Pons (tissue), 1 donor: ENCODE data around the gene MAP3K4.

Experiments
- DNase-seq: peaks from one replicate; pipeline ENCODE4 v3.0.0-alpha.2; 2016; ENCODE audit warnings: low spot score

MAP3K4 gene

GRCh38 chr6:161041274-161041673 is 49.7 kb downstream of the MAP3K4 start:
- DNase-seq, result no peak

GRCh38 chr6:161044335-161044734 is 52.8 kb downstream of the MAP3K4 start:
- DNase-seq, result no peak

- DNase-seq, result no peak
These were observed 57.1 kb downstream of the MAP3K4 start for GRCh38 chr6:161048641-161049040.

- no peak for DNase-seq
These were observed 58.7 kb downstream of the MAP3K4 start for GRCh38 chr6:161050134-161050765.

- DNase-seq, result no peak
These were observed 61.5 kb downstream of the MAP3K4 start for GRCh38 chr6:161053103-161053502.

GRCh38 chr6:161054876-161055275 is 63.3 kb downstream of the MAP3K4 start:
- no peak for DNase-seq

GRCh38 chr6:161056451-161056850 is 64.9 kb downstream of the MAP3K4 start:
- DNase-seq, result no peak

- DNase-seq, result no peak
These were observed 65.8 kb downstream of the MAP3K4 start for GRCh38 chr6:161057103-161058091.

GRCh38 chr6:161058741-161059140 is 67.2 kb downstream of the MAP3K4 start:
- DNase-seq, result no peak

- no peak for DNase-seq
These were observed 70.0 kb downstream of the MAP3K4 start for GRCh38 chr6:161061576-161061975.

- DNase-seq, result no peak
These were observed 73.3 kb downstream of the MAP3K4 start for GRCh38 chr6:161064915-161065314.

GRCh38 chr6:161066511-161066910 is 74.9 kb downstream of the MAP3K4 start:
- DNase-seq, result no peak

- DNase-seq, result no peak
These were observed 76.2 kb downstream of the MAP3K4 start for GRCh38 chr6:161067749-161068148.

GRCh38 chr6:161068321-161068741 is 76.8 kb downstream of the MAP3K4 start:
- DNase-seq, result no peak

GRCh38 chr6:161073930-161074329 is 82.4 kb downstream of the MAP3K4 start:
- DNase-seq, result no peak

GRCh38 chr6:161074496-161075121 is 83.0 kb downstream of the MAP3K4 start:
- no peak for DNase-seq

GRCh38 chr6:161076181-161076677 is 84.7 kb downstream of the MAP3K4 start:
- DNase-seq, result no peak

- DNase-seq, result no peak
These were observed 88.1 kb downstream of the MAP3K4 start for GRCh38 chr6:161079566-161080262.

- no peak for DNase-seq
These were observed 88.8 kb downstream of the MAP3K4 start for GRCh38 chr6:161080263-161080970.

- DNase-seq, result no peak
These were observed 90.6 kb downstream of the MAP3K4 start for GRCh38 chr6:161082215-161082614.

- no peak for DNase-seq
These were observed 93.7 kb downstream of the MAP3K4 start for GRCh38 chr6:161085246-161085645.
